Activated T-helper 17 cell treated with anti-CD3 and anti-CD28 coated beads, Interleukin-2, amount 50 U/mL, for 72 hours (primary cell): ENCODE data around the gene MEOX1. TPM values are rescaled to one million over a fixed set of nuclear protein-coding genes. Genes with fewer than 3 reads are reported as not detected.
A peak's percentile ranks its signal among the peaks of the same experiment; 100 is the strongest.

Source experiments
- ATAC-seq: fragments of 150-1000 bp; cut with Tn5 transposase; replicated peaks from 2 replicates; pipeline ENCODE4 v1.10.0; 2021; ENCODE audit warnings: mild to moderate bottlenecking, moderate library complexity
- H3K27ac Mint-ChIP-seq: one replicate; pipeline ENCODE4 v1.8.0; 2022; ENCODE audit warnings: mixed read lengths
- H3K27me3 Mint-ChIP-seq: one replicate; pipeline ENCODE4 v1.8.0; 2022; ENCODE audit warnings: mixed read lengths
- H3K36me3 Mint-ChIP-seq: one replicate; pipeline ENCODE4 v1.8.0; 2022; ENCODE audit warnings: low read depth, mild to moderate bottlenecking, mixed read lengths
- H3K4me1 Mint-ChIP-seq: one replicate; pipeline ENCODE4 v1.8.0; 2022; ENCODE audit warnings: mixed read lengths
- H3K4me3 Mint-ChIP-seq: one replicate; pipeline ENCODE4 v1.8.0; 2022; ENCODE audit warnings: mild to moderate bottlenecking, mixed read lengths
- H3K9me3 Mint-ChIP-seq: one replicate; pipeline ENCODE4 v1.8.0; 2022; ENCODE audit warnings: mixed read lengths
- total RNA-seq, 2 donors: library from RNA; stranded (reverse); gene quantifications; one replicate each; pipeline ENCODE4 v1.2.3, GENCODE V29; 2022

Gene MEOX1
- 1 to 10 TPM; 3.3 to 4.8 TPM for total RNA-seq

GRCh38 chr17:43661699-43662412 is at the start of gene MEOX1:
MEOX1 (minus strand) TSS chr17:43661922; CDS start chr17:43661534, 388 bp downstream.
- H3K4me3 Mint-ChIP-seq = peak within 1 kb of the TSS; percentile 79
- peaks cover 15% of the 10 kb centered on the region for H3K4me1 Mint-ChIP-seq
- peak; percentile 92 for ATAC-seq
- H3K9me3 Mint-ChIP-seq = no peaks in the 10 kb centered on the region
- H3K27ac Mint-ChIP-seq = peak within 1 kb of the TSS; percentile 74
- no peaks in the 10 kb centered on the region for H3K27me3 Mint-ChIP-seq
- H3K36me3 Mint-ChIP-seq = no peaks in the 10 kb centered on the region

GRCh38 chr17:43710101-43710500 is 48.4 kb upstream of the MEOX1 start:
- H3K9me3 Mint-ChIP-seq = no peaks in the 10 kb centered on the region
- no peak overlapping the region for H3K4me3 Mint-ChIP-seq
- ATAC-seq = no peak
- H3K27ac Mint-ChIP-seq = no peak overlapping the region
- peaks cover 13% of the 10 kb centered on the region for H3K4me1 Mint-ChIP-seq
- H3K36me3 Mint-ChIP-seq = peaks cover 6% of the 10 kb centered on the region
- H3K27me3 Mint-ChIP-seq = peaks cover 39% of the 10 kb centered on the region

- Mint-ChIP-seq H3K27ac (no peak overlapping the region), H3K4me1 (peaks cover 7% of the 10 kb centered on the region), H3K4me3 (no peak overlapping the region), H3K36me3 (peaks cover 2% of the 10 kb centered on the region), H3K9me3 (no peaks in the 10 kb centered on the region), H3K27me3 (peaks cover 33% of the 10 kb centered on the region)
- ATAC-seq = no peak
These were observed 47.5 kb upstream of the MEOX1 start for GRCh38 chr17:43709210-43709609.

- Mint-ChIP-seq H3K27me3 (peaks cover 20% of the 10 kb centered on the region), H3K4me1 (peaks cover 5% of the 10 kb centered on the region), H3K9me3 (no peaks in the 10 kb centered on the region), H3K4me3 (no peak overlapping the region), H3K36me3 (no peaks in the 10 kb centered on the region), H3K27ac (no peak overlapping the region)
- ATAC-seq = no peak
These were observed 45.5 kb upstream of the MEOX1 start for GRCh38 chr17:43707184-43707583.

GRCh38 chr17:43706235-43706634 is 44.5 kb upstream of the MEOX1 start:
- Mint-ChIP-seq H3K27me3 (peaks cover 19% of the 10 kb centered on the region), H3K9me3 (no peaks in the 10 kb centered on the region), H3K4me1 (peaks cover 7% of the 10 kb centered on the region), H3K4me3 (no peak overlapping the region), H3K27ac (no peak overlapping the region), H3K36me3 (no peaks in the 10 kb centered on the region)
- ATAC-seq = no peak

GRCh38 chr17:43703630-43704029 is 41.9 kb upstream of the MEOX1 start:
- H3K27ac Mint-ChIP-seq = no peak overlapping the region
- no peak overlapping the region for H3K4me3 Mint-ChIP-seq
- no peaks in the 10 kb centered on the region for H3K36me3 Mint-ChIP-seq
- no peak for ATAC-seq
- H3K4me1 Mint-ChIP-seq = peaks cover 10% of the 10 kb centered on the region
- H3K27me3 Mint-ChIP-seq = peaks cover 14% of the 10 kb centered on the region
- no peaks in the 10 kb centered on the region for H3K9me3 Mint-ChIP-seq

GRCh38 chr17:43702637-43703036 is 40.9 kb upstream of the MEOX1 start:
- H3K4me1 Mint-ChIP-seq = peaks cover 10% of the 10 kb centered on the region
- peaks cover 14% of the 10 kb centered on the region for H3K27me3 Mint-ChIP-seq
- no peak overlapping the region for H3K27ac Mint-ChIP-seq
- H3K36me3 Mint-ChIP-seq = no peaks in the 10 kb centered on the region
- H3K9me3 Mint-ChIP-seq = no peaks in the 10 kb centered on the region
- peak; percentile 66 for ATAC-seq
- no peak overlapping the region for H3K4me3 Mint-ChIP-seq

- Mint-ChIP-seq H3K36me3 (no peaks in the 10 kb centered on the region), H3K9me3 (no peaks in the 10 kb centered on the region), H3K4me3 (peak overlapping the region; percentile 7), H3K27me3 (peaks cover 12% of the 10 kb centered on the region), H3K4me1 (peaks cover 10% of the 10 kb centered on the region), H3K27ac (peak overlapping the region; percentile 5)
- ATAC-seq = peak; percentile 89
These were observed 39.6 kb upstream of the MEOX1 start for GRCh38 chr17:43701318-43701743.

GRCh38 chr17:43699438-43699756 is 37.7 kb upstream of the MEOX1 start:
- no peaks in the 10 kb centered on the region for H3K36me3 Mint-ChIP-seq
- no peaks in the 10 kb centered on the region for H3K9me3 Mint-ChIP-seq
- no peak overlapping the region for H3K4me3 Mint-ChIP-seq
- ATAC-seq = no peak
- peaks cover 10% of the 10 kb centered on the region for H3K4me1 Mint-ChIP-seq
- H3K27me3 Mint-ChIP-seq = peaks cover 9% of the 10 kb centered on the region
- H3K27ac Mint-ChIP-seq = no peak overlapping the region

GRCh38 chr17:43698678-43699437 is 37.1 kb upstream of the MEOX1 start:
- peaks cover 10% of the 10 kb centered on the region for H3K4me1 Mint-ChIP-seq
- H3K27ac Mint-ChIP-seq = no peak overlapping the region
- no peaks in the 10 kb centered on the region for H3K9me3 Mint-ChIP-seq
- H3K27me3 Mint-ChIP-seq = peaks cover 12% of the 10 kb centered on the region
- no peak for ATAC-seq
- H3K36me3 Mint-ChIP-seq = no peaks in the 10 kb centered on the region
- no peak overlapping the region for H3K4me3 Mint-ChIP-seq

- H3K27me3 Mint-ChIP-seq = peaks cover 12% of the 10 kb centered on the region
- H3K4me3 Mint-ChIP-seq = no peak overlapping the region
- no peaks in the 10 kb centered on the region for H3K9me3 Mint-ChIP-seq
- ATAC-seq = no peak
- peaks cover 10% of the 10 kb centered on the region for H3K4me1 Mint-ChIP-seq
- H3K36me3 Mint-ChIP-seq = no peaks in the 10 kb centered on the region
- H3K27ac Mint-ChIP-seq = no peak overlapping the region
These were observed 36.2 kb upstream of the MEOX1 start for GRCh38 chr17:43697937-43698336.

- no peak for ATAC-seq
- Mint-ChIP-seq H3K27me3 (peaks cover 12% of the 10 kb centered on the region), H3K4me1 (peaks cover 5% of the 10 kb centered on the region), H3K27ac (no peak overlapping the region), H3K4me3 (no peak overlapping the region), H3K9me3 (no peaks in the 10 kb centered on the region), H3K36me3 (no peaks in the 10 kb centered on the region)
These were observed 35.2 kb upstream of the MEOX1 start for GRCh38 chr17:43696891-43697290.

GRCh38 chr17:43695970-43696865 is 34.5 kb upstream of the MEOX1 start:
- Mint-ChIP-seq H3K36me3 (no peaks in the 10 kb centered on the region), H3K27ac (no peak overlapping the region), H3K4me1 (peaks cover 2% of the 10 kb centered on the region), H3K9me3 (no peaks in the 10 kb centered on the region), H3K27me3 (peaks cover 12% of the 10 kb centered on the region), H3K4me3 (no peak overlapping the region)
- ATAC-seq = no peak

- Mint-ChIP-seq H3K4me1 (no peaks in the 10 kb centered on the region), H3K9me3 (no peaks in the 10 kb centered on the region), H3K4me3 (no peak overlapping the region), H3K27ac (no peak overlapping the region), H3K27me3 (peaks cover 9% of the 10 kb centered on the region), H3K36me3 (no peaks in the 10 kb centered on the region)
- peak; percentile 93 for ATAC-seq
These were observed 32.6 kb upstream of the MEOX1 start for GRCh38 chr17:43694081-43694870.
